Neural progenitor cell (in vitro differentiated cells): ENCODE results near the gene DIAPH3. TPM values are rescaled to one million over a fixed set of nuclear protein-coding genes. Genes with fewer than 3 reads are reported as not detected.

ENCODE experiments used
- DNase-seq: peaks from one replicate; pipeline ENCODE4 v3.0.0-alpha.2; 2016; ENCODE audit warnings: low spot score
- H2AFZ ChIP-seq: fragments of 200-600 bp; sonication (generic); replicated peaks from 2 replicates; pipeline ENCODE4 v1.6.1; 2016; ENCODE audit warnings: antibody characterized with exemption
- H3F3A ChIP-seq: fragments of 200-600 bp; sonication (generic); 2 replicates; pipeline ENCODE4 v1.6.1; 2016; ENCODE audit warnings: antibody characterized with exemption, low read depth
- H3K27ac ChIP-seq: fragments of 200-600 bp; sonication (generic); 2 replicates; pipeline ENCODE4 v1.5.1; 2016; ENCODE audit warnings: mild to moderate bottlenecking
- H3K27me3 ChIP-seq: fragments of 200-600 bp; sonication (generic); 2 replicates; pipeline ENCODE4 v1.6.1; 2016; ENCODE audit warnings: mild to moderate bottlenecking, moderate library complexity
- H3K36me3 ChIP-seq: fragments of 200-600 bp; sonication (generic); 2 replicates; pipeline ENCODE4 v1.5.1; 2016
- H3K4me1 ChIP-seq: fragments of 200-600 bp; sonication (generic); 2 replicates; pipeline ENCODE4 v1.6.1; 2016; ENCODE audit warnings: mixed run types
- H3K4me2 ChIP-seq: fragments of 200-600 bp; sonication (generic); 2 replicates; pipeline ENCODE4 v1.6.1; 2016
- H3K4me3 ChIP-seq: fragments of 200-600 bp; sonication (generic); 2 replicates; pipeline ENCODE4 v1.5.1; 2016
- H3K79me2 ChIP-seq: fragments of 200-600 bp; sonication (generic); 2 replicates; pipeline ENCODE4 v1.6.1; 2016; ENCODE audit warnings: low read depth
- H3K9ac ChIP-seq: fragments of 200-600 bp; sonication (generic); 2 replicates; pipeline ENCODE4 v1.6.1; 2016
- H3K9me3 ChIP-seq: fragments of 200-600 bp; sonication (generic); 2 replicates; pipeline ENCODE4 v1.5.1; 2016; ENCODE audit warnings: low read depth
- H4K20me1 ChIP-seq: fragments of 200-600 bp; sonication (generic); 2 replicates; pipeline ENCODE4 v1.6.1; 2016; ENCODE audit warnings: low read depth
- H3K27ac Mint-ChIP-seq: 3 replicates; pipeline ENCODE4 v1.8.0; 2021; ENCODE audit warnings: mixed read lengths
- H3K27me3 Mint-ChIP-seq: 2 replicates; pipeline ENCODE4 v1.8.0; 2022; ENCODE audit warnings: low read depth, mild to moderate bottlenecking, inconsistent platforms, moderate library complexity, mixed read lengths; ENCODE audit not compliant: insufficient read depth
- H3K36me3 Mint-ChIP-seq: 3 replicates; pipeline ENCODE4 v1.8.0; 2021; ENCODE audit warnings: mixed read lengths
- H3K4me1 Mint-ChIP-seq: 3 replicates; pipeline ENCODE4 v1.8.0; 2021; ENCODE audit warnings: mixed read lengths
- H3K4me3 Mint-ChIP-seq: 3 replicates; pipeline ENCODE4 v1.8.0; 2021; ENCODE audit warnings: mild to moderate bottlenecking, moderate library complexity, mixed read lengths
- H3K9me3 Mint-ChIP-seq: 3 replicates; pipeline ENCODE4 v1.8.0; 2020; ENCODE audit warnings: mixed read lengths
- EZH2 ChIP-seq: fragments of 200-600 bp; sonication (generic); IDR thresholded peaks from 2 replicates; pipeline ENCODE4 v1.6.1; 2017; ENCODE audit warnings: antibody characterized with exemption, mild to moderate bottlenecking, moderate library complexity
- EZH2phosphoT487 ChIP-seq: fragments of 200-600 bp; sonication (generic); IDR thresholded peaks from 2 replicates; pipeline ENCODE4 v1.6.1; 2017; ENCODE audit warnings: antibody characterized with exemption
- total RNA-seq: library from RNA; depleted of rRNA; stranded (reverse); fragments of >200 nt; gene quantifications from 2 replicates; pipeline ENCODE4 v1.2.3, GENCODE V29; 2015; ENCODE audit warnings: low replicate concordance
- TF ChIP-seq, protein P1 (sequence below): fragments of 200-600 bp; sonication (generic); IDR thresholded peaks from 2 replicates; pipeline ENCODE4 v1.5.1; 2017; ENCODE audit warnings: antibody characterized with exemption, mild to moderate bottlenecking

DIAPH3 gene
- total RNA-seq, 1 donor from 2014 or later, result 51.5 TPM

DNA sequence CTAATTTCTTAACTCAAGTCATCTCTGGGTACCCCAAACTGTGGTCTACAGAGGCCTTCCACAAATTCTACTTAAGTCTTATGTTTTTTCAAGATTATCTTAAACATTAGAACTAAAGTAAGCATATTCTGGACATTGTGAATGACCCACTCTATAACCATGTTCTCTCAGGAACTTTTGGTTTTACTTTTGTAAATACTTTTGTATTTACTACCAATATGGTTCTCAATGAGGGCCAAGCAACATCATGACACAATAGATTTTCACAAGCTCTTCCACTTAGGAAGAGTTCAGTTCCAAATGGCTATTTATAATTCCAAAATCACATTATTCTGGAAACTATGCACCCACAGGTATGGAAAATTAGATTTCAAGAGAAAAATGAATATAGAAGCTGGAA lies 10.8 kb downstream of the DIAPH3 start:
- TF ChIP-seq EZH2 (no peak), EZH2phosphoT487 (no peak)
- TF ChIP-seq, protein P1, sequence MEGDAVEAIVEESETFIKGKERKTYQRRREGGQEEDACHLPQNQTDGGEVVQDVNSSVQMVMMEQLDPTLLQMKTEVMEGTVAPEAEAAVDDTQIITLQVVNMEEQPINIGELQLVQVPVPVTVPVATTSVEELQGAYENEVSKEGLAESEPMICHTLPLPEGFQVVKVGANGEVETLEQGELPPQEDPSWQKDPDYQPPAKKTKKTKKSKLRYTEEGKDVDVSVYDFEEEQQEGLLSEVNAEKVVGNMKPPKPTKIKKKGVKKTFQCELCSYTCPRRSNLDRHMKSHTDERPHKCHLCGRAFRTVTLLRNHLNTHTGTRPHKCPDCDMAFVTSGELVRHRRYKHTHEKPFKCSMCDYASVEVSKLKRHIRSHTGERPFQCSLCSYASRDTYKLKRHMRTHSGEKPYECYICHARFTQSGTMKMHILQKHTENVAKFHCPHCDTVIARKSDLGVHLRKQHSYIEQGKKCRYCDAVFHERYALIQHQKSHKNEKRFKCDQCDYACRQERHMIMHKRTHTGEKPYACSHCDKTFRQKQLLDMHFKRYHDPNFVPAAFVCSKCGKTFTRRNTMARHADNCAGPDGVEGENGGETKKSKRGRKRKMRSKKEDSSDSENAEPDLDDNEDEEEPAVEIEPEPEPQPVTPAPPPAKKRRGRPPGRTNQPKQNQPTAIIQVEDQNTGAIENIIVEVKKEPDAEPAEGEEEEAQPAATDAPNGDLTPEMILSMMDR, result no peak
- Mint-ChIP-seq H3K4me3 (no peak overlapping the region), H3K4me1 (peaks cover 4% of the 10 kb centered on the region), H3K36me3 (peaks cover 12% of the 10 kb centered on the region), H3K9me3 (peaks cover 2% of the 10 kb centered on the region), H3K27ac (no peak overlapping the region), H3K27me3 (peaks cover 2% of the 10 kb centered on the region)
- Histone ChIP-seq H3K79me2 (peaks cover 100% of the 10 kb centered on the region), H3K9ac (no peak overlapping the region), H3K36me3 (no peaks in the 10 kb centered on the region), H3K9me3 (no peaks in the 10 kb centered on the region), H3K27me3 (no peaks in the 10 kb centered on the region), H3K4me2 (no peak overlapping the region), H3K27ac (no peak overlapping the region), H3F3A (peaks cover 8% of the 10 kb centered on the region), H2AFZ (no peak overlapping the region), H3K4me1 (peaks cover 50% of the 10 kb centered on the region), H3K4me3 (no peak overlapping the region), H4K20me1 (no peaks in the 10 kb centered on the region)
- no peak for DNase-seq

- H3K9me3 Mint-ChIP-seq, result no peaks in the 10 kb centered on the region
- peaks cover 2% of the 10 kb centered on the region for H3K27me3 Mint-ChIP-seq
- H3K4me1 Mint-ChIP-seq, result peaks cover 3% of the 10 kb centered on the region
- no peak overlapping the region for H3K4me2 ChIP-seq
- no peak overlapping the region for H3K27ac Mint-ChIP-seq
- no peaks in the 10 kb centered on the region for H3K9me3 ChIP-seq
- TF ChIP-seq EZH2 (no peak), EZH2phosphoT487 (no peak)
- peaks cover 44% of the 10 kb centered on the region for H3K4me1 ChIP-seq
- no peak overlapping the region for H3K4me3 ChIP-seq
- peaks cover 7% of the 10 kb centered on the region for H3K36me3 Mint-ChIP-seq
- DNase-seq, result no peak
- H3K27me3 ChIP-seq, result no peaks in the 10 kb centered on the region
- H3K9ac ChIP-seq, result no peak overlapping the region
- no peak overlapping the region for H3K4me3 Mint-ChIP-seq
- no peak overlapping the region for H3K27ac ChIP-seq
- no peaks in the 10 kb centered on the region for H3K36me3 ChIP-seq
- no peaks in the 10 kb centered on the region for H4K20me1 ChIP-seq
- H2AFZ ChIP-seq, result no peak overlapping the region
- H3K79me2 ChIP-seq, result peaks cover 100% of the 10 kb centered on the region
- peaks cover under 1% of the 10 kb centered on the region for H3F3A ChIP-seq
Measured at GRCh38 chr13:60152114-60152513, 11.6 kb downstream of the DIAPH3 start.

DNA sequence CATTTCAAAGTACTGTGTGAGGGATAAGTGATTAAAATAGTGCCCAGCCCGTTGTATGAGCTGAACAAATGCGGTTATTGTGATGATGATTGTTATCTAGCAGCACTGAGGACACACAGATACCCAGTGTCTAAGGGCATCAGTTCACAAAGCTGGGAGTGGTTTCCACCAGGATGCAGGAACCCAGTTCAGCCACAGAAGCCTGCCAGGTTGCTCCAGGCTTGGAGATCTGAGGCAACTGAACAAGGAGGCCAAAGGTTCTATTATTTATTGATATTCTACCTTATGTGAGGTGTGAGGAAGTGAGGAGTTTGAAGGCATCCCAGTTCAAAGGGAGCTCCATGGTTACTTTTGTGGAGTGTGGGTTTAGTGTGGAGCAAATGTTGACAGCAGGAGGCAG lies 13.2 kb downstream of the DIAPH3 start:
- H3K27ac Mint-ChIP-seq, result no peak overlapping the region
- no peak overlapping the region for H3K9ac ChIP-seq
- H3K27me3 Mint-ChIP-seq, result no peaks in the 10 kb centered on the region
- H3K9me3 Mint-ChIP-seq, result no peaks in the 10 kb centered on the region
- no peak for TF ChIP-seq EZH2
- TF ChIP-seq EZH2phosphoT487, result no peak
- TF ChIP-seq, protein P1, result no peak
- H4K20me1 ChIP-seq, result no peaks in the 10 kb centered on the region
- peaks cover 39% of the 10 kb centered on the region for H3K4me1 ChIP-seq
- H3F3A ChIP-seq, result no peaks in the 10 kb centered on the region
- no peak for DNase-seq
- H3K27me3 ChIP-seq, result no peaks in the 10 kb centered on the region
- no peaks in the 10 kb centered on the region for H3K36me3 Mint-ChIP-seq
- peaks cover 100% of the 10 kb centered on the region for H3K79me2 ChIP-seq
- no peak overlapping the region for H3K4me2 ChIP-seq
- H3K4me3 ChIP-seq, result no peak overlapping the region
- H3K4me1 Mint-ChIP-seq, result peaks cover 3% of the 10 kb centered on the region
- no peak overlapping the region for H3K27ac ChIP-seq
- no peak overlapping the region for H3K4me3 Mint-ChIP-seq
- no peaks in the 10 kb centered on the region for H3K36me3 ChIP-seq
- H3K9me3 ChIP-seq, result no peaks in the 10 kb centered on the region
- no peak overlapping the region for H2AFZ ChIP-seq

DNA sequence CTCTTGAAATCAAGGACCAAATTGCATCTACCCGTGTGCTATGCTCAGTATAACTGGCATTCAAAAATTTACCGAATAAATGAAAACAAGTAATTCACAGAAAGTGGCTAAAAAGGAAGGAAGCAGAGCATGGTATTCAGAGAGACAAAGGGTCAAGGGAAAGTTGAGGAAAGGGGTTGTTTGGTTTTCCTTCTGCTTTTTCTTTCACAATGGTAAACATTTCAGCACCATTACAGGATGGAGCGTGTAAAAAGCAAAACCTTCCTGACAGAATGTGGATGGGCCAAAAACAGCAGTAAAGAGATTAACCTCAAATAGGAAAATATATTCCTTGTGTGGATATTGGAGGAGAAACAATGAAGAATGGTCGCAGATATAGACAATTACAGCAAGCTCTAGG lies 14.8 kb downstream of the DIAPH3 start:
- Histone ChIP-seq H3K4me2 (no peak overlapping the region), H3K36me3 (no peaks in the 10 kb centered on the region), H3K27me3 (no peaks in the 10 kb centered on the region), H3K27ac (no peak overlapping the region), H3K4me1 (peaks cover 23% of the 10 kb centered on the region), H4K20me1 (no peaks in the 10 kb centered on the region), H3K4me3 (no peak overlapping the region), H3F3A (no peaks in the 10 kb centered on the region), H3K79me2 (peaks cover 99% of the 10 kb centered on the region), H2AFZ (no peak overlapping the region), H3K9me3 (no peaks in the 10 kb centered on the region), H3K9ac (no peak overlapping the region)
- Mint-ChIP-seq H3K4me3 (no peak overlapping the region), H3K4me1 (peaks cover 3% of the 10 kb centered on the region), H3K27ac (no peak overlapping the region), H3K9me3 (peaks cover 4% of the 10 kb centered on the region), H3K27me3 (no peaks in the 10 kb centered on the region), H3K36me3 (peaks cover 3% of the 10 kb centered on the region)
- DNase-seq, result no peak
- TF ChIP-seq EZH2phosphoT487 (no peak), EZH2 (no peak)
- TF ChIP-seq, protein P1, result no peak
